DMS153 treated with DMSO at 0.1 percent for 48 hours (cell line): ENCODE data around the gene KCNG2.

Experiments
- DNase-seq: peaks from one replicate; lab custom pipeline; 2025; ENCODE audit not compliant: unreplicated experiment; lab: John Stamatoyannopoulos, UW

KCNG2 gene

DNA sequence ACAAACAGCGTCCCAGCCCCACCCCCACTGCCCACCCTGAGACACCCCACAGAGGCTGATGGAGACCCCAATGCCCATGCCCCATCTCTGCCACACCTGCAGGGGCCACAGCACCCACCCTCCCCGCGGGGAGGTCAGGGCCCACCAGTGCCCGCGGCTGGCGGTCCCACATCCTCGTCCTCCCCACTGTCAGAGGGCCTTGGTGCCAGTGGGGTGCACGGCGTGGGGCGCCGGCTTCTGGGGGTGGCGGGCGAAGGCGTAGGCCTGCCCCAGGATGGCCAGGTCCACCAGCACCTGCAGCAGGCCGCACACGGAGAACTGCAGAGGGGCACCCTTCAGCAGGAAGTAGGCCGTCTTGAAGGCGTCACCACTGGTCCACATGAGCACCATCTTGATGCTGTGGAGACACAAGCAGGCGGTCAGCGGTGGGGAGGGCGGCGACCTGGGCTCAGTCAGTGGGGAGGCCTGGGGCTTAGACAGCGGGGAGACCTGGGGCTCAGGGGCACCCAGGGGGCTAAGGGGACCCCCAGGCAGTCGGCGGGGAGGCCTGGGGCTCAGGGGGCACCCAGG, 106.1 kb downstream of the KCNG2 start:
- DNase-seq: no peak

DNA sequence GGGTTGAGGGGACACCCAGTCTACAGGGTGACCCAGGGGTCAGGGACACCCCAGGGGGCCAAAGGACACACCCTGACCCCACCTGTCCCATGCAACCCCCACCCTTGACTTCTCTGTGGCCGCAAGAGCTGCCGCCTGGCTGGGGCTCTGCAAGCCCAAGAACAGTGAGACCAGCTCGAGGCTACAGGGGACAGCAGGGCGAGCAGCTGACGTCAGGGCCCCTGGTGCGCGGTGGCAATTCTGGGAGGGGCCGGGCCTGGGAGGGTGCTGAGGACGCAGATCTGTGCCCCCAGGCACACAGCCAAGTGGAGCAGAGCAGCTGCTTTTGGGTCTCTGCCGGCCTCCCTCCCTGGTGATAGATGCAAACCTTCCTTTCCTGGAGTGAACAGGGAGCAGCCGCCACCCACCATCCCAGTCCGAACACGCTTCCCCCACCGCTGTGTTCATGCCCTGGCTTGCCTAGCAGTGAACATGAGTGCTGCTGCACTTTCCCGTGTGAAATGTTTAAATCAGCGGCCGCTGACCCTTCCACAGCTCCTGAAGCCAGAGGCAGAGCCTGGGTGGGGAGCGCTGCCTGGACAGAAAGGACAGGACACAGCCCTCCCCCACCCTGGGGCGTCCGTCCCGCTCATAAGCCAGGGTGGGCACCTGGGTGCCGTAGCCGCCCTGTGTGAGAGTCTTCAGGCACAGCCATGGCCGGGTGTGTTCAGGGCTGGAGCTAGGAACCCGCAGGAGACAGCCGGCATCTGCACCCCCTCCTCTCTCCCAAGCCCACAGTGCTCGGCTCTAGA, 106.8 kb downstream of the KCNG2 start:
- DNase-seq: no peak

DNA sequence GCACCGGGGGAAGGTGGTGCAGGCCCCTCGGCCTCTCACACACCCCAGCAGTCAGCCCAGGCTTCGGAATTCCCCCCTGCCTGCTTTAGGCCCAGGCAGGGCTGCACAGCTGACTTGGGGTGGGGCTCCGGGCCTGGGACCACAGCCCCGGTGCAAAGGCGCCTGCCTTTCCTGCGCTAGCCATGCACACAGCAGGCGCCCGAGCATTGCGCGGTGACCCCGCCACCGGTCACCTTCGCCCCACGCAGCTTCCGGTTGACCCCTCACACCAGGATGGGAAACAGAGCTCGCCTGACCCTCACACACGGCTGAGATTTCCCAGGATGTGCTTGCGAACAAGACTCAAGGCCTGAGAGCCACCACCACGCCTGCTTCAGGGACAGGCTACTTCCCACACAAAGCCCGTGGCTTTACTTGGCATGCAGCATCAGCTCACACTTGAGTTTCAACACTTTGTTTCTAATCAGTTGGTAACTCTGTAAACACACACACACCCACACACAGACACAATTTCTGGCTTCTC, 107.7 kb downstream of the KCNG2 start:
- no peak for DNase-seq

DNA sequence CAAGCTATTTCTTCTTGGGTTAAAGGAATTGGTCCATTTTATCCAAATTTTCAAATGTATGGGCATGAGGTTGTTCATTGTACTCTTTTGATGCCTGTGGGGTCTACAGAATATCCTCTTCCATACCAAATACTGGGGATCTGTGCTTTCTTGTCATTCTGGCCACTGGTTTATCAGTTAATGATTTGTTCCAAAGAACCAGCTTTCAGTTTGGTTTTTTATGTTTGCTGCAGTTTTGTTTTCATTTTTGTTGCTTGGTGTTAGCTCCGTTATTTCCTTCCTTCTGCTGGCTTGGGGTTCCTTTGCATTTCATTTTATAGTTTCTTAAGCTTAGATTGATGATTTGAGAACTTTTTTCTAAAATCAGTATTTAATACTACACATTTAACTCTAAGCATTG, 108.3 kb downstream of the KCNG2 start:
- no peak for DNase-seq

DNA sequence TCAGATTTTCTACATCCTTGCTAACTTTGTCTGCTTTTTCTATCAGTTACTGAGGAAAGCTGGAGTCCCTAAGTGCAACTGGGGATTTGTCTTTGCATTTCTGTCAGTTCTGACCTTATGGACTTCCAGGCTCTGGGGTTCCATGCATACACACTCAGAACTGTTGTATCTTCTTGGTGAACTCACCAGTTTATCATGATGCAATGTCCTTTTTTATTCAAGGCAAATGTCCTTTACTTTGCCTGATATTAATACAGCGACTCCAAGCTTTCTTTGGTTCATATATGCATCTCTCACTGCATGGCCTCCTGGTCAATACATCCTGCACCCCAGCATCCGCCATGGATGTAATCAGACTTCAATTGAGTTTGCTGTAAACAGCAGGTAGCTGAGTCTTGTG, 109.0 kb downstream of the KCNG2 start:
- DNase-seq: no peak

DNA sequence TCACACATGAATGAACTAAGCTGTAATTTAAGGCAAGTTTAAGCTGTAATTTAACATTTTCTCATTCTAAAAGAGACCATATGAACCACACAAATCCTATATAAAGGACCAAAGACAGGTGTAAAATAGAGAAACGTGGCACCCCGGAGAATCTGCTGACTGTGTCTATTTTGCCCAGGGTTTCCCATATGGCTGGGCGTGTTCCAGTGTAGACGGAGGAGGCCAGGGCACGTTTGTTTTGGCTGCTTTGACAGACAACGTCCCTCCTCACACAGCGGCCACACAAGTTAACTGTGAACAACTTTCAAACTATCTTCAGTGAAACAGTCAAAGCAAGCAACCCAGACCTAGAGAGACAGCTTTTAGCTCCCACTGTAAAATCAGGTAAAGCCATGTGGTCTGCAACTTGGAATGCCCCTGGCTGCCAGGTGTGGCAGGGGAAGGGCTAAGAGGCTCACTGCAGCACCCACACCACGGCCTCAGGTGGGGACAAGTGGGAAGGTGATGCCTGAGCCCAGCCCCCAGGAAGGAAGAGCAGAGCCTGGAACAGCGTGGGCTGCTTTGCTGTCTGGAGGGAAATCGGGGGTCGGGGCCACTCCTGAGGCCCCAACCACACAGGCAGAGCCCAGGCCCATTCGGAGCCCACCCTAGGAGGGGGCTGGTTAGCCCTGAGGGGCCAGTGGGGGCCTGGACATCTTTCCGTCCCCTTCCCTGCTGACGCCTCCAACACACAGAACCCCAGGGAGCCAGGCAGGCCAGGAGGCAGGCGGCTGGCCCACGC, 113.0 kb downstream of the KCNG2 start:
- DNase-seq: no peak

DNA sequence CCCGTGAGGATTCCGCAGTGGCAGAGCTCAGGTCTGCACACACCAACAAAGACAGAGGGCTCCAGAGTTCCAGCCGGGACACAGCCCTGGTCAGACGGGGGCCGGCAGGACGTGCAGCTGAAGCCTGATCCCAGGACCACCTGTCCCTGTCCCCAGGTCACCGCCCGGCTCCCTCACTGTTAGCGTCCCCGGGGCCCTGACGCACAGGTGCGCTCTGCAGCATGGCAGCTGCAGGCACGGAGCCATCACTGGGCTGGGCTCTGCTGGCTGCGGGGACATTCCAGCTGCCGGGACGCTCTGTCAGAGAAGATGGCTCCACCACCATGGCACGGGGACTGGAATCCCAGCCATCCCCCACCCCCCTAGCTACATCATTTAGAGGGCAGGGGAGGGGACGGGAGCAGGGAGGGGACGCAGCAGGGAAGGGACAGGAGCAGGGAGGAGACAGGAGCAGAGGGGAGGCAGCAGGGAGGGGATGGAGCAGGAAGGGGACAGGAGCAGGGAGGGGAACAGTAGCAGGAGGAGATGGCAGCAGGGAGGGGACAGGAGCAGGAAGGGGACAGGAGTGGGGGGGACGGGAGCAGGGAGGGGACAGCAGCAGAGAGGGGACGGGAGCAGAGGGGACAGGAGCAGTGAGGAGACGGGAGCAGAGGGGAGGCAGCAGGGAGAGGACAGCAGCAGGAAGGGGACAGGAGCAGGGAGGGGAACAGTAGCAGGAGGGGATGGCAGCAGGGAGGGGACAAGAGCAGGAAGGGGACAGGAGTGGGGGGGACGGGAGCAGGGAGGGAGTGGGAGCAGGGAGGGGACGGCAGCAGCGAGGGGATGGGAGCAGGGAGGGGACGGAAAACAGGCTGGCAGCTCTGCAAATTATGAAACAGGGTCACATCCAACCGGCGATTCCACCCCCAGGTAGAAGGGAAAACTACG, 113.9 kb downstream of the KCNG2 start:
- no peak for DNase-seq

DNA sequence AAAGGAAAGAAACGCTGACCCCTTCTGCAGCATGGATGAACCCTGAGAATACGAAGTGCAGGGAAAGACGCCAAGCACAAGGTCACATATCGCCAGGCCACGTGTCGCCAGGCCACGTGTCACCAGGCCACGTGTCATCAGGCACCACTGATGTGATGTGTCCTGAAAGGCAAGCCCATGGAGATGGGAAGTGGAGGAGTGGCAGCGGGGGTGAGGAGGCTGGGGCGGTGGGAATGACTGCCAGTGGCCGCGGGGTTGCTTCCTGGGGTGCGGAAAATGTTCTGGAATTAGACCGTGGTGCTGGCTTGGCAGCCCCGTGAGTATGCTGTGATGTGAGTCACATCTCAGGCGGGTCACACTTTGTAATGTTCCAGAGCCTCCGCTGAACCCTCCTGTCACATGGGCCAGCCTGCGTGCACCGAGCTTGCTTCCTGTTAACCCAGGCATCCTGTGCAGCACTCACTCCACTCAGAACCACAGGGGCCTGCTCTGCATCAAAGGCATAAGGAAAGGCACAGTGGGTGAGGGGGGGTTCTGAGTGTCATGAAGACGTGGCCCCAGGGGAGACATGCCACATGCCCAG, 114.8 kb downstream of the KCNG2 start:
- DNase-seq: no peak

DNA sequence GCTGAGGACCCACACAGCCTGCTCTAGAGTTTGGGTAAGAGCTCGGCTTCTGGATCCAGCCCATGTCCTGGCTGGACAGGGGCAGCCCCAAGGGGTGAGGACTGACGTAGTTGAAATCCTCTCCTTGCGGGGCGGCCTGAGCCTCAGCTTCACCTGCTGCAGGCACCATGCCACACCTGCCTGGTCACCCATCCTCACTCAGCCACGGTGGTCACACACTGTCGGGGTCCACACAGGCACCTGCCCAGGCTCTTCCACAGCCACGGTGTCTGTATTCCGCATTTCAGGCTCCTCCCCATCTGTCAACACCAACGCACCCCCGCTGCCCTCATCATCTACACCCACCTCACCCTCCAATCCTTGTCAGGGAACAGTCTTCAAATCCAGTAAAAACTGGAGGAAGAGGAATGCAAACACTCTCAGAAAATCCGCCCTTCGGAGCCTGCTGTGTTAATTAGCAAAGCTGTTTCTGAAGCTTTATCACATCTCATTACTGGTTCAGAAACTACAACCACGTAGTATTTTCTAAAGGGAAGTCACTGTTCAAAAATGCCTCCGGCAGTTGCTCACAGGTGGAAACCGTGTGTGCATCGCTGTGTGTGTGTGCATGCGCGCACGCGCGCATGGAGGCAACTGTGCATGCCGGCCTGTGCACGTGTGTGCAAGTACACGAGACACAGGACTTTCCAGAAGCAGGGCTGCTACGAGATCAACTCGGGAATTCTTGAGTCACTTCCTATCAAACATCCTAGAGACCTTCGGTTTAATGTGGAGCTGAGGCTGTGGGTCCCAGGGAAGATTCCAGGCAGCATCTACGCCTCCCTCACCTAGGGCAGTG, 115.5 kb downstream of the KCNG2 start:
- no peak for DNase-seq

DNA sequence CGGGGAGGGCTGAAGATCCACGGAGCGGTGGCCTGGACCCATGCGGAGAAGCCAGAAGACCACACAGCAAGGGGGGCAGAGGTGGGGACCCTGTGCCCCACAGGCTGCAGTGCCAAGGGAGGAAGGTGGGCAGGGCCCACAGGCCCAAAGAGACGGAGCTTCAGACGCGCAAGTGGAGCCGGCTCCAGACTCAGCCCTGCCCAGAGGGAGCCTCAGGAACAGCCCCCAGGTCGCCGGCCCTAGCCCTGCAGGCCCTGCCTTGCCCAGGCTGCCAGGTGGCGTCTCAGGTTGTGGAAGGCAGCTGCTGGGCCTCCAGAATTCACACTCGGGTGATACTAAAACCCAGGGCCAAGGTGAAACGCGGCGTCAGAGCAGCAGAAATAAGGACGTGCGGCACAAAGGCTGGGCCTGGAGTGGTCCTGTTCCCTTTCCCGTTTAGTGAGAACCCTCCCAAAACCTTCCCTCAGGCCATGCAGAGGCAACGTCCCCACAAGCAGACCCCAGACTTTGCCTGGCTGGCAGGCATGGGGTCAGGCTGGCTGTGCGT, 116.9 kb downstream of the KCNG2 start:
- DNase-seq: no peak

DNA sequence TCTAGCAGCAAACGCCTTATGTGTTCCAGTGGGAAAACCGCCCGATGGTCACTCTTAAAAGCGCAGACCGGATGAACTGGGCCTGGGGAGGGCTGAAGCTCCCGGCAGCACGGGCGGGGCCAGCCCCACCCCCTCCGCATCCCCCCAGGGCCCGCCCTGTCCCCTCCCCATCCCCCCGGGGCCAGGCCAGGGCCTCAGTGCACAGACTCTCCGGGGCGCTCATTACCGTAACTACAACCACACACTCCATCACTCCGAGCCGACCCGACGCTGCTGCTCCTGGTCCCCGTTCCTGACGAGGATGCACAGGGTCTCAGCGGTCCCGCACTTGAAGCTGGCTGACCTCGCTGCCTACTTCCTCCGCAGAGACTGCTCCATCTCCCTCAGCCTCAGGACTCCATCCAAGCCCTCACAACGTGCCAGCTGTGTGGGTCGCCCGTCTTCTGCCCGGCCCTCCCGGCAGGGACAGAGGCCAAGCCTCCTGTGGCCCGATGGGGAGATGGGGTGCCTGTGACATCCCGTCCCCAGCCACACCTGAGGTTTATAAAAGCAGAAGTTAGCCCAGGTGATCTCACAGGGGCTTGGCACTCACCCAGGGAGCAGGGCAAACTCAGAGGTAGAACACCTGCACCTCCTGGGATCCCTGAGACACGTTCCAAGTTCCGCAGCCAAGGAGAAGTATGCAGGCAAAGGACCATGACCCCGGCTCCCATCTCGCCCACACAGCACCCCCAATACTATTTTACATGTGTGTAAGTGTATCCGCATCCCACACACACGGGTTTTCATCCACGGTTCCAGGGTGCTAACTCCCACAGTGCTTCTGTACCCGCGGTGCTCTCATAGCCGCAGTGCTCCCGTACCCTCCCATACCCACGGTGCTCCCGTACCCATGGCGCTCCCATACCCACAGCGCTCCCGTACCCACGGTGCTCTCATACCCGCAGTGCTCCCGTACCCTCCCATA, 117.7 kb downstream of the KCNG2 start:
- DNase-seq: no peak

DNA sequence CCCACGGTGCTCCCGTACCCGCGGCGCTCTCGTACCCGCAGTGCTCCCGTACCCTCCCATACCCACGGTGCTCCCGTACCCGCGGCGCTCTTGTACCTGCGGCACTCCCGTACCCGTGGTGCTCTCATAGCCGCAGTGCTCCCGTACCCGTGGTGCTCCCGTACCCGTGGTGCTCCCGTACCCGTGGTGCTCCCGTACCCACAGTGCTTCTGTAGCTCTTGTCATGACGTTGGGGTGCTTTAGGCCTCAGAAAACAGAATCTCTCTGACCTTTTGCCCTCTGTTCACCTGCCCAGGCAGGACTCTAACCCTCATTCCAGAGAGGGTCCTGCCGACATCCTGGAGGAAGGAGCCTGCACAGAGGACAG, 118.4 kb downstream of the KCNG2 start:
- no peak for DNase-seq

DNA sequence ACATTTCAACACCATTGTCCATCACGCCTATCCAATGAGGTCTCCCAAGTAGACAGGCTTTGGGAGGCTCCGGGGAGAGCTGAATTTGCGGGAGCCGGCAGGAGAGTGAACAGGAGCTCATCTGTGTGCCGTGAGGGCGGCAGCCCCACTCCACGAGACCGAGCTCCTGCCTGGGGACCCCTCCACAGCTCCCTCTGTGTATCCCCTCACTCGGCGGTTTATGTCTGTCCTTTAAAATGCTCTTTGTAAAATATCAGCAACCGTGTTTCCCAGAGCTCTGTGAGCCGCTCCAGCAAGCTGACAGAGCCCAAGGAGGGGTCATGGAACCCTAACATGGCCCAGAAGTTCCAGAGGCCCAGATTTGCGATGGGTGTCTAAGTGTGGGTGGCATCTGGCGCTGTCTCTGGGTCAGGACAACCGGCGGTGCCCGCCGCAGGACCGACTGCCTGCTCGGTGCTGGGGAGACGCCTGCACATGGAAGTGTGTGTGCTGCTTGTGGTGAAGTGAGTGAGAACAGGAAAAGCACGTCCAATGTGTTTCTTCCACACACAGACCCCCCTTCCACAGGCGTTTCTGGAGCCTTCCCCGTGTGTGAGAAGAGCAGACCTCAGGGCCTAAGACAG, 118.9 kb downstream of the KCNG2 start:
- no peak for DNase-seq

DNA sequence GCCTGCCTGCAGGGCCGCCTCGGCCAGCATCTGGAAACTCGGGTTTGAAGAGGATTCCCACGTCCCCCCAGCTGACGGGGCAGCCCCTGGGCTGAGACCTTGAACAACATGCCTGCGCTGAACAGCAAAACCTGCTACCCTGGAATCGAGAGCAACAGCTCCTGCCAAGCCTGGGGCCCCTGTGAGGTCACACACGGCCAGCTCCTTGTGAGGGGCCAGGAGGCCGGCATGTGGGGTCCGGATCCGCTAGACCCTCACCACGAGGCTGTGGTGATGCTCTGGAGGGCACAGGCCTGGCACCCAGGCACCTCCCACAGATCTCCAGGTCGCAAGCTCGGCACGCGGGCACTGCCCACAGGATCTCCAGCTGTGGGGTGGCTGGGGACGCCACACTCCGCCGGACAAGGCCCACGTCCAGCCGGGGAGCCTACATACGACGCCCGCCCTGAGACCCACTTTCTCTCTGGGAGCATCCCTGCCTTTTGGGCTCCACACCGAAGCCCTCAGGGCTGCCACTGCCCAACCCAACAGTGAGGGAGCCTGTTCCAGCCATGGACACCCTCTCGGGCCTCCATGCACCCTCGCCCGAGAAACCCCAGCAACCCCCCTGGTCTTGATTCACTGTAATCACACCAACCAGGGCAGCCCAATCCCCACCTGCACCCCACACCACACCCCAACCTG, 119.6 kb downstream of the KCNG2 start:
- DNase-seq: no peak

DNA sequence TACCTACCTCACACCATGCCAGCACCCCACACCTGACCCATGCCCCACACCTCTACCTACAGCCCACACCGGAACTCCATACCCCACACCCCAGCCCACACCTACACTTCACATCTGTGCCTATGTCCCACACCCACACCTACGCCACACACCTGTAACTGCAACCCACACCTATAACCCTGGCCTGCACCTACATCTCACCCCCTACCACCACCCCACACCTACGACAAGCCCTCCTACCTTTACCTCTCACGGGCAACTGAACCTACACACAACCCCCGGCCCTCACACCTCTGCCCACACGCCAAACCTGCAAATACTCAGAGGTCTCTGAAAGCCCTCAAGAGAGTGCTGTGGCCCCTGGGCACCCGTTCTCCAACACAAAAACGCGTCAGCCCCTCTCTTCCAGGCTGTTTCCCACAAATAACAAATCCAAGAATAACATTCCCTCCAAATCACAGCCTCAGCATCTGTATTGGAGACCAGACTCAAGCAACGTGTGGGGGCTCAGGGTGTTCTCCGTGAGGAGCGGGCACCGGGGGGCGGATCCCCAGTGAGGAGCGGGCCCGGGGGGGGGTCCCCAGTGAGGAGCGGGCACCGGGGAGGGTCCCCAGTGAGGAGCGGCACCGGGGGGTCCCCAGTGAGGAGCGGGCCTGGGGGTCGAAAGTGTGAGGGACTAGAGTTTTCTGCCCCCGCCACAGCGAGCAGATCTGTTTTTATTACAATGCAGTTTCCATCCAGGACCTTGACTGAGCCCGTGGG, 120.3 kb downstream of the KCNG2 start:
- DNase-seq: no peak

DNA sequence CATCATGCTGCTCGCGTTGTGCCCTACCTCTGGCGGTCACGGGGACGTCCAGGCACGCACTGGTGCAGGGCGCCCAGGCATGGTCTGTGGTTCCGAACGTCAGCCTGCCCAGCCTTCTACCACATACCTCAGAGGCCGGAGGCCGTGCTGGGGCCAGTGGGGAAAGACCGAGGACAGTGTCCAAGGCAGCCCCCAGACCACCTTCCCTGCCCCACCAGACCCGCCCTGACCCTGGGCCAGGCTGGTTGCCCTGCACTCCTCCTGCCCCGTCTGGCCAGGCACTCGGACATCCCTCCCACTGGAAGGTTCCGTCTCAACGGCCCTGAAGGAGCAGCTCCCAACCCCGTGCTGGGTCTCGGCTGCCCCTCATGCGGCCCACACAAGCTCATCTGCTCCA, 120.9 kb downstream of the KCNG2 start:
- no peak for DNase-seq

DNA sequence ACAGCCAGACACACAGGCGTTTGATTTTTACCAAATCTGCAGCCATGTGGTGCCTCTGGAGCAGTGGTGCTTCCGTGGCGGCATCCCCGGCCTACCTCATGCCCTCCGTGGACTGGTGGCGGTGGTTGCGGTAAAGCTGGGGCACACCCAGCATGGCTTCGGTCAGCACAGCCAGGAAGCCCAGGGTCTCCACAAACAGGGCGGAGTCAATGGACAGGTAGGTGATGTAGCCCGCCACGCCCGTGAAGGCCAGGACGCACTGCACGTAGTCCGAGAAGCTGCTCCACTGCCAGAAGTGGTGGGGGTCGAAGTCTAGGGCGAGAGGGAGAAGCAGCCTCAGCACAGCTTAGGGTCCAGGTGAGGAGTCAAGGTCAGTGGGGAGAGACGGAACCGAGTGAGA, 121.4 kb downstream of the KCNG2 start:
- DNase-seq: no peak
